ENCODE measurements around the gene NOB1. TPM values are rescaled to one million over a fixed set of nuclear protein-coding genes. Genes with fewer than 3 reads are reported as not detected.
A peak's percentile ranks its signal among the peaks of the same experiment; 100 is the strongest.
"Not testable (repeated sequence)": the region's sequence is repeated elsewhere in the genome, so short reads cannot be mapped to it uniquely, and the experiment has no call there.

The NOB1 gene
- total RNA-seq, result 15.9 TPM
- long read RNA-seq, partial matches to known transcripts, result 0 of 4 reads
- long read RNA-seq, other reads (novel, unspliced or antisense), result 0 of 4 reads

- peak; percentile 99 for DNase-seq (ENCODE audit: missing footprints)
- ATAC-seq, result peak; percentile 98
- intact Hi-C loops (cut with DNase I), result loop anchor here (1.0 to 5.0 kb wide), 2 partner anchors 45 to 367 kb away; partner anchors contain the start of gene TERF2
Observed at GRCh38 chr16:69754469-69755310, at the start of gene NOB1. Gene NOB1, minus strand, starts transcription at chr16:69754926. Its CDS starts 16 bp downstream, at chr16:69754910.

- ATAC-seq (no peak), DNase-seq (ENCODE audit: missing footprints) (no peak)
- intact Hi-C loops (cut with DNase I), result no loop called here
Observed at GRCh38 chr16:69804297-69804696, 49.6 kb upstream of the NOB1 start.

- no peak for ATAC-seq
- DNase-seq (ENCODE audit: missing footprints), result no peak
- intact Hi-C loops (cut with DNase I), result no loop called here
Observed at GRCh38 chr16:69799611-69800031, 44.9 kb upstream of the NOB1 start.

- intact Hi-C loops (cut with DNase I), result no loop called here
- DNase-seq (ENCODE audit: missing footprints), result no peak
- ATAC-seq, result no peak
Observed at GRCh38 chr16:69798466-69798865, 43.7 kb upstream of the NOB1 start.

GRCh38 chr16:69796285-69797118, 41.8 kb upstream of the NOB1 start:
- ATAC-seq, result peak; percentile 61
- intact Hi-C loops (cut with DNase I), result loop anchor here (1.0 to 2.0 kb wide), 2 partner anchors 64 to 134 kb away; no protein-coding TSS in a partner anchor
- DNase-seq (ENCODE audit: missing footprints), result no peak

GRCh38 chr16:69794486-69794885, 39.8 kb upstream of the NOB1 start:
- DNase-seq (ENCODE audit: missing footprints) (no peak), ATAC-seq (no peak)
- intact Hi-C loops (cut with DNase I), result no loop called here

GRCh38 chr16:69793526-69793925, 38.8 kb upstream of the NOB1 start:
- ATAC-seq (no peak), DNase-seq (ENCODE audit: missing footprints) (no peak)
- intact Hi-C loops (cut with DNase I), result no loop called here

- intact Hi-C loops (cut with DNase I); DNase-seq (ENCODE audit: missing footprints); ATAC-seq: not testable (repeated sequence)
Observed at GRCh38 chr16:69791391-69791847, 36.7 kb upstream of the NOB1 start.

GRCh38 chr16:69787883-69788282, 33.2 kb upstream of the NOB1 start:
- no peak for DNase-seq (ENCODE audit: missing footprints)
- no peak for ATAC-seq
- intact Hi-C loops (cut with DNase I), result no loop called here

- ATAC-seq (no peak), DNase-seq (ENCODE audit: missing footprints) (no peak)
- intact Hi-C loops (cut with DNase I), result no loop called here
Observed at GRCh38 chr16:69784586-69784985, 29.9 kb upstream of the NOB1 start.

GRCh38 chr16:69781118-69781517, 26.4 kb upstream of the NOB1 start:
- DNase-seq (ENCODE audit: missing footprints) (no peak), ATAC-seq (no peak)
- intact Hi-C loops (cut with DNase I), result no loop called here

- ATAC-seq (no peak), DNase-seq (ENCODE audit: missing footprints) (no peak)
- intact Hi-C loops (cut with DNase I), result no loop called here
Observed at GRCh38 chr16:69779724-69780123, 25.0 kb upstream of the NOB1 start.

GRCh38 chr16:69775563-69775962, 20.8 kb upstream of the NOB1 start:
- intact Hi-C loops (cut with DNase I), result no loop called here
- ATAC-seq (no peak), DNase-seq (ENCODE audit: missing footprints) (no peak)

GRCh38 chr16:69773260-69773947, 18.7 kb upstream of the NOB1 start:
- DNase-seq (ENCODE audit: missing footprints) (no peak), ATAC-seq (no peak)
- intact Hi-C loops (cut with DNase I), result no loop called here

- no peak for ATAC-seq
- DNase-seq (ENCODE audit: missing footprints), result no peak
- intact Hi-C loops (cut with DNase I), result no loop called here
Observed at GRCh38 chr16:69771651-69771967, 16.9 kb upstream of the NOB1 start.

- intact Hi-C loops (cut with DNase I), result no loop called here
- no peak for DNase-seq (ENCODE audit: missing footprints)
- no peak for ATAC-seq
Observed at GRCh38 chr16:69769404-69769803, 14.7 kb upstream of the NOB1 start.

GRCh38 chr16:69768666-69769065, 13.9 kb upstream of the NOB1 start:
- DNase-seq (ENCODE audit: missing footprints) (no peak), ATAC-seq (no peak)
- intact Hi-C loops (cut with DNase I), result no loop called here

GRCh38 chr16:69767459-69768229, 12.9 kb upstream of the NOB1 start:
- intact Hi-C loops (cut with DNase I), result no loop called here
- no peak for ATAC-seq
- no peak for DNase-seq (ENCODE audit: missing footprints)
